GM21737 (cell line): ENCODE measurements around the gene TMEM139.
A peak's percentile ranks its signal among the peaks of the same experiment; 100 is the strongest.

Experiments
- ATAC-seq: cut with Tn5 transposase; IDR thresholded peaks from one replicate; pipeline ENCODE4 v1.9.1; 2021; ENCODE audit warnings: mild to moderate bottlenecking, moderate library complexity; ENCODE audit not compliant: unreplicated experiment

TMEM139 gene

GRCh38 chr7:143321734-143322133 is 37.0 kb downstream of the TMEM139 start:
- ATAC-seq, result no peak

DNA sequence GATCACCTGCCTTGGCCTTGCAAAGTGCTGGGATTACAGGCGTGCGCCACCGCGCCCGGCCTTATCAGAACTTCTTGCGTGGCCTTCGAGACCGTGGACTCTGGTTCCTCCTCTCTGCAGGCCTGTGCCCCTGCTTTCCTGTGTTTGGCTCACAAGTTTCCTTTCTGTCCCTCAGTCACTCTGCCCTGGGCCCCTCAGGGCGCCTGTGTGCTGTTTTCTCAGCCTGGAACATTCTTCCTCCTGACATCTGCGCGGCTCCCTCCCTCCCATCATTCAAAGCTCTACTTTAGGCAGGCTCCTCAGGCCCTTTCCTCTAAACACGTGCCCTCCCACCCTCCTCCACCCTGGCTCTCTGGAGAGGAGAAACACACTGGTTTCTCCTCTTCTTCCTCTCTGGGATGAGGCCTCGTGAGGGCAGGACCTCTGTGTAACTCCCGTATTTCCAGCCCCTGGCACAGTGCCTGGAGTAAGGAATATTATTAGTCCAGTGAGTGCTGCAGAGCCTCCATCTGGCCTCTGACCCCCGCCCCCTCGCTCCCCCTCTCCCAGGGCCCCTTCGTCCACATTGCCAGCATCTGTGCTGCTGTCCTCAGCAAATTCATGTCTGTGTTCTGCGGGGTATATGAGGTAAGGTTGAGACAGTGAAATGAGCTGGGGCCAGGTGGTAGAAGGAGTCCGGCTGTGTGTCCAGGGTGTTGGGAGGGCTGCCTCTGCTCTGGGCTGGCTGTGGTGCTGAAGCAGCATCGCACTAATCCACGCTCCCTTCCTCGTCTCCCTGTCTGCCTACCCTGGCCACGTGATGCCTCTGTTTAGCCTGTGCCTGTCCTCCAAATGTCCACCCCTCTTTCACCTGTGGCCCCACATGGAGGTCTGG is 38.2 kb downstream of the TMEM139 start:
- no peak for ATAC-seq

DNA sequence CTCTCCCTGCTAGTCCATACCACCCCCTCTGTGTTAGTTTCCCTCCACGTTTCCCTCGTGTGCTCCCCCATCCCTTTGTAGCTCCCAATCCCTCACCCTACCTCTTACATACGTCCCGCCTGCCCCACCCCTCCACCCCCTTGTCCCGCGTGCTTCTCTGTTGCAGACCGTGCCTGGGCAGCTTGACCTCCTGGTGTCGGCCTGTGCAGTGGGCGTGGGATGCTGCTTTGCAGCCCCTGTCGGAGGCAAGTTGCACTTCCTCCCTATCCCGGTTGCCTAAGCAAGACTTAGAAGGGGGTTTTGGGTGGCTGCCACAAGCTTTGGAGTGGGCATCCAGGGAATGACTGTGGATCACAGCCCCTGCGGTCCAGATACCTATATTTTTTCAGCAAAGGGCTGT is 38.9 kb downstream of the TMEM139 start:
- no peak for ATAC-seq

DNA sequence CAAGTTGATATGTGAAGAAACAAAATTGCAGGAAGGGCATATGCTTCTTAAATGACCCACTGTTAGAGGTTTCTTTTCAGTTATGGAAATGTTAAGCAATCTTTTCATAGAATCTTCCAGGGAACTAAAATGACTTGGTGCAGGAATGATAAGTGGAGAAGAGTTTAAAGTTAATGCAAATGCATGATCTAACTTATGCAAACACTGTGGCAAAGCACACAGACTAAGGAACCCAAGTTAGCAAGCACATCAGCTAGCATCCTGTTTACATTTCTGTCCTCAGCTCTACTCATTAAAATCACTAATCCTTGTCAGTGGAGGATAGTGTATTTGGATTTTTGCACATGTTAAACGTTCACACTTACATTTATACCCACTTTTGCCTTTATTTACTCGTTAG is 40.5 kb downstream of the TMEM139 start:
- ATAC-seq, result peak; percentile 73

DNA sequence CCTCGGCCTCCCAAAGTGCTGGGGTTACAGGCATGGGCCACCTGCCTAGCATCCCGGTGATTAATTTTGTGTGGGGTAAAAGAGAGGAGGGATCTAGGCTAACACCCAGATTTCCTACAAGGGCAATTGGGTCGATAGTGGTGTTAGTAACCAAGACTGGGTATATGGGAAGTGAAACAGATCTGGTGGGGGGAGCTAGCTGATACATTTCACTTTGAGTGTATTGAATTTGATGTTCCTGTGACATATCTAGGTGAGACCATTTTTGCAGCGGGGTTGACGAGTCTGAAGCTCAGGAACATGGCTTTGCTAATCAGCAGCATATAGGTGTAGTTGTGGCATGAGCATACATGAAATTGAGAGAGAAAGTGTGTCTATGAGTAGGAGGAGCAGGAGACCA is 43.1 kb downstream of the TMEM139 start:
- ATAC-seq, result no peak

DNA sequence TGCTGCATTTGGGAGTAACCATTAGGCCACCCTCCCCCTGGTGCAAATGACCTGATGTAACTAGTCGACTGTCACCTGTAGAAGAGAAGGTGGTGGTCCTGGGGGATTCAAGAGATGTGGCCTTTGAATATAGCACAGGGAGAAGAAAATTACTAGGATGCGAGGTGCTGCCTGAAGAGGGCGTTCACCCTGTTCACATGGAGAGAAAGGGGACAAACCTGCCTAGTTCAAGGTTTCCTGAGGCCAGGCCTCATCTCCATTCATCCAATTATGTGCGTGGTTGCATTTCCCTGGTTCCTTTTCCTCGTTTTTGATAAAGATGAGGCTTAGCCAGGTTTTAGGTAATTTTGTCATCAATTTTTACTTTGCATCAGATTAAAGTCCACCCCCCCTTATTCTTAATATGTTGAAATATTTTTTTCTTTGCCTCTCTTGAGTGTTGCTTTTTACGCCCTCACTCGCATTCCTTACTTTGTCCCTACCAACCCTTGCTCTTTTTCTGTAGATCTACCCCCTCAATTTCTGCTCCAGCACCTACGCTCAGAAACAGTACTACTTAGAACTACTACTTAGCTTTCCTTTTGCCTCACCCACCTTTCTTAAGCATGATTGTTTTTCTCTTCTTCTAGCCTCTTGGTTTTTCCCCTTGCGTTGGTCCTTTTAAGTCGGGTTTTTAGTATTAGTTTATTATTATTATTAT is 44.9 kb downstream of the TMEM139 start:
- ATAC-seq, result no peak

GRCh38 chr7:143331179-143331801 is 46.5 kb downstream of the TMEM139 start:
- ATAC-seq, result no peak

DNA sequence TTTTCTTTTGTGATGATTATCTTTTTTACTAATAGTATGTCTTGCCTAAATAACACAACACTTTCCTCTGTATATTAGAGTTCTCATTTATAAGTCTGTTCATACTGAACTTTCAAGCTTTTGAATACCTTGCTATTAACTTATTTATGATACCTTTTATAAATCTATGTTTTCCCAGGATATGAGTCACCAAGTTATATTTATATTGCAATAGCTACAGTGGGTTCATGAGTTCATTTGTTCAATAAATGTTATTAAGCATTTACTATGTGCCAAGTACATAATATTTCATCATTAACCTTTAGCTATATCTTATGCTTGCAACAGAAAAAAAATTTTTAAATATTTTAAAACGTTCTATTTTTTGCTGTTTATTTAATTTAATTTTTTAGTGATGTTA is 49.5 kb downstream of the TMEM139 start:
- ATAC-seq, result no peak

DNA sequence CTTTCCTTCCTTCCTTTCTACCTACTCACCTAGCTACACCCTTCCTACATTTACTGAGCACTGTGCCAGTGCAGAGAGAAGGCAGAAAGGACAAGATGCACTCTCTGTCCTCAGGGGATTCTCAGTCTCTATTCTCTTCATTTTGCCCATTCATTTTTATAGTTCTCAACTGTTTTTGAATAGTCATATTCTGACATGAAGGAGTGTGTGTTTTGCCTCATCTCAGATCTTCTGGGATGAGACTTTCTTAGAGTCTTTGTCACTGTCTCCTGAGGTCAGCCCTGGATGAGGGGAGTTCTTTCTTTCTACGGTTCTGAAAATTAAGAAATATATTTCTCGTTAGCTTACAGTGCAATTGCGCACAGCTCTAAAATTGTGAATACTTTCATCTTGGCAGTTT is 52.5 kb downstream of the TMEM139 start:
- no peak for ATAC-seq
